Activated T-cell treated with anti-CD3 and anti-CD28 coated beads, Interleukin-2, amount 50 U/mL, for 48 hours (primary cell): Measurements from ENCODE around the gene PROM1.

Experiments
- DNase-seq, 2 experiments: peaks; one replicate each; pipeline ENCODE4 v3.0.0-alpha.2; 2020

PROM1 gene

GRCh38 chr4:15982842-15983524 is 100.8 kb downstream of the PROM1 start:
- no peak for DNase-seq

- no peak for DNase-seq
These were observed 107.1 kb downstream of the PROM1 start for GRCh38 chr4:15976456-15977447.

- DNase-seq = no peak
These were observed 112.6 kb downstream of the PROM1 start for GRCh38 chr4:15971068-15971801.

GRCh38 chr4:15968551-15969300 is 115.1 kb downstream of the PROM1 start:
- DNase-seq = no peak

DNA sequence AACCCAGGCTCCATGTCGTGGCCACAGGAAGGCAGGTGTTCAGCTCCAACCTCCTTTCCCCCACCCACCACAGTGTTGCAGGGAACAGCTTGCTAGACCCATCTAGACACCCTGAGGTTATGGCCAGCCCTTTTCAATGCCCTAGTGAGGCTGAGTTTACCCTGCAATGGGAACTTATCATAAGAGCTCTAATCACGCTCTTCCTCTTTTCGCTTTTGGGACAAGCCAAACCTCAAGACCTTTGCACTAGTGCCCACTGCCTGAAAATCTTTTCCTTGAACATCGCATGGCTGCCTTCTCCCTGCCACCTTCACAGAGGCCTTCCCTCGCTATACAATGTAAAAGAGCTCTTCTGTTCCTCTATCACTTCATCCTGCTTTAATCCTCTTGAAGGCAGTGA is 118.5 kb downstream of the PROM1 start:
- DNase-seq = no peak

DNA sequence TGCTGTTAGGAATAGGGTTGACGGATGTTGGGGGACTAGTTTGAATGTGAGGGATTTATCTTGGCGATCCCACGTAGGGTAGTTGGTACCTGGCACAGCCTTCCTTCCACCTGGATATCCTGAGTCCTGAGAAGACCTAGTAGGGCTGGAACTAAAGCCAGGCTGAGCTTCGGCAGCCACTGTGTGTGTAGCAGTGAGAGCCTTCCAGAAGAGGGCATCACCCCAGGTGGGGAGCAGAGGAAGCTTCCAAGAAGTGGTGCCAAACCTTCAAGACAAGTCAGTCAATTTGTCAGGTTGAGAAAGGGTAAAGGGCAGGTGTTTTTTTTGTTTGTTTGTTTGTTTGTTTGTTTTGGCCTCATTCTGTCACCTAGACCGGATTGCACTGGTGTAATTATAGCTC is 119.7 kb downstream of the PROM1 start:
- DNase-seq = no peak

DNA sequence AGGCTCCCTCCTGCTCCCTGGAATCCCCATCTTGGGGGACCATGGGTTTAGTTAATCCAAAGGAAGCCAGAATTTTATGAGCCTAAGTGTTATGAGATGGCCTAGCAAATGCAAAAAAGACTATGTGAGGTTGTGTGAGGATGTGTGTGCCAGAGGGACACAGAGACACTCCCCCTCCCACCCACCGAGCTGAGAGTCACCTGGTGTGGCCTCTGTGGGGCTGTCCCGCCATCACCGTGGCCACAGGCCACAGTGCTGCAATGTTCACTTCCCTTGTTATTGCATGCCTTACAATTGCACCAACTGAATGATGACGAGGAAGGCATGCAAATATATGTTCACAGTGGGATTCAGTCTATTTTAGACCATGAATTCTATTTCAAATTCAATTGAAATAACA is 120.2 kb downstream of the PROM1 start:
- DNase-seq = peak; percentile 68 to 80

- peak; percentile 79 to 81 for DNase-seq
These were observed 120.8 kb downstream of the PROM1 start, which contains the start of gene FGFBP2 for GRCh38 chr4:15963001-15963451. Gene FGFBP2 (minus strand): TSS chr4:15963175. CDS start chr4:15963129, 46 bp downstream.

DNA sequence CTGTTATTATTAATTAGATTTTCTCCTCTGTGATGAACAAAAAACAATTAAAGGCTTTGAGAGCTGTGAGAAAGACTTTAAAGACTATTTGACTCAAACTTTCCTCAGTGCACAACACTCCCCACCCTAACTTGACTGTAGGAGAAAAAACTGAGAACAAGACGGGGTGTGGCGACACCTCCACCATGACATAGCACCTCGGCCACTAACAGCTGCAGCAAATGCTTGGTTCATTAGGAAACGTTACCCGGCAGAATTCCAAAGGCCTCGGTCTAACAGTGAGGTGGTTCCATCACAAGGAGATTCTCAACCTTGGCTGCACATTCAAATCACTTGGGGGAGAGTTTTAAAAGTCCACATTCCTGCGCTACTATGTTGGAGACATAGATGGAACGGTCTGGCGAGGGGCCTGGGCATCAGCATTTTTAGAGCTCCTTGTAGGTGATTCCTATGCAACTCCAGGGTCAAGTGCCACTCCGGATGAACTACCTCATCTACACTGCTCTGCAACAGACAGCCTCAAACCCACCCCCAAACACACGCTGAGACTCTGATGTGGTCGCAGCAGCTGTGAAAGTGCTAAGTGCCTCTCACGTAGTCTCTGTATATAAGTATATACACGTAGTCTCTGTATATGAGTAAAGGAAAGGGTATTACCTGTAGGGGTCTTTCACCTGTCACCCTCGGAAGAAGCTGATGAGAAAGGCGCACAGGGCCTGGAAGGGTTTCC is 121.9 kb downstream of the PROM1 start:
- peak in 1 of 2 experiments; percentile 30 for DNase-seq

- DNase-seq = peak; percentile 32 to 49
These were observed 125.3 kb downstream of the PROM1 start for GRCh38 chr4:15958562-15958961.

DNA sequence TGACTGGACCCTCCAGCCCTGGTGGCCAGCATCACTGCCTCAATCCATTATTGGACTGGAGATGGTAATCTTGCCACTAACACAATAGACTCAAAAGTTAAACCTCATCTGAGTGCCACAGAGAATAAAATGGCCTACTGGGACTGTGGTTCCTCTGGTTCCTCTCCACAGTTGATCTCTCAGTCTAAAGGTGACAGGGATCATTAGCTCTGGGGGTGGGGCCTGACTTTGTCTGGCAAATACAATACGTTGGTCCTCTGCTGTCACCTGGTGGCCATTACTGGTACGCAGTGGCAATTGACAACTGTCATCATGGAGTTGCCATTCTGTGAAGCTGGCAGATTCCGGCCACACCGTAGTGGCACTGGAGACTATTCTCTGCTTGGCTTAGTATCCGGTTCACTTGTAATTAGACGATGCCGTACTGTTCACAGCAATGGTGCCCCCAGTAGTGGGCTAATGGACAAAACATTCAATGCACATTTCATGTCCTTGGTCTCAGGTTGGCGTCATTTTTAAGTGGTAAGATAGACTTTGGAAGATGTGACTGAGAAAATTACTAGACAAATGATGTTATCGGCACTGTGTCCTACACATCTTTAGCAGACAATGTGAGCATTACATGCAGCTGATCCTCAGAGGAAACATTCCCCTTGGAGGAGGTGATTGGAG is 127.5 kb downstream of the PROM1 start:
- peak; percentile 90 to 93 for DNase-seq

DNA sequence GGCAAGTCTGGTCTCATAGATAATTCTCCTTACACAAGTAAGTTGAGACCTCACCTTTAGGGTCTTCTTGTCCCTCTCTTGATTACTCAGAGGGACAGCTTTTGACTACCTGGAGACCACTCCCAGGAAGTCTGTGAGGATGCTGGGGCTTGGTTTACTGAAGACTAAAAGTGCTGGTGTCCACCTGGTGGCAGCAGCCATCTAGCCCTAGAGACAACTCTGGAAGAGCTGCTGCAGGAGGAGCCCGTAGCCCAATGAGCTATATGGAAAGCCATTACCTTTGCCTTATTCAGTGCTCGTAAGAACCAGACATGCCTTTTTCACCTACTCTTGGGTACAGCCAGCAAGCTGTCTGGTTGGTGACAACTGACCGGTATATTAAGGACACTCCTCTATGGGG is 128.2 kb downstream of the PROM1 start:
- peak in 1 of 2 experiments; percentile 20 for DNase-seq

- no peak for DNase-seq
These were observed 130.2 kb downstream of the PROM1 start for GRCh38 chr4:15953625-15954024.

DNA sequence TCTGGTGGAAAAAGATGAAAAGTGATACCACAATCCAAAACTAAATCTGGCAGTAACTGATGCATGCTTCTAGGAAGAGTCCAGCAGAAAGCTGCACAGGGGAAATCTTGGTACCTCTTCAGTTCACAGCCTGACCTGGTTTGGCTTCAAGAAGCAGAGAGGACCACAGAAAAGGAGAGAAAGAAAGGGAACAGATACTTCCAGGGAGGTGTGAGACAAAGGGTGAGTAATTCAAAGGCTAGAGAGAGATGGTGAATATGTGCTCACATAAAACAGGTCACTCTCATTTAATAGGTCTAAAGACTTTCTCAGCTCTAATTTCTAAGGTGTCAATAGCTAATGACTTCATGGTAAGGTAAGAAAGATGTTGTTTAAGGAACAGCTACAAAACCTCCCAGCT is 132.0 kb downstream of the PROM1 start:
- no peak for DNase-seq

GRCh38 chr4:15948826-15949225 is 135.0 kb downstream of the PROM1 start:
- no peak for DNase-seq

- no peak for DNase-seq
These were observed 136.1 kb downstream of the PROM1 start for GRCh38 chr4:15947684-15948083.

DNA sequence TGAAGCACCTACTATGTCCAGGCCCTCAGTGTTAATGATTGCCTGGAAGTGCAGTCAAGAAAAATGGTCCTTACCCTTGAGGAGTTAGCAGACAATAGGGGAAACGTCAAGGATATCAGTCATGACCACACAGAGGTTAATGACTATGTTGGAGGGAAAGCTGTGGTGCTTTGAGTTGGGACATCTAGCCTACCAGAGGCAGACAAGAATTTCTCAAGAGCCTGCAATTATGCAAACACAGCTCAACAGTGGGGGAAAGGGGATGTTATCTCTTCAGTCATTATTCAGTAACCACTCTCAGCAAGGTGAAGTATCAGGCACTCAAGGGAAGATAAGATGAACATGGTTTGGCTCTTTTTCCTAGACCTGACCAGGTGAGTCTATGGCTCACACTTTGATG is 138.3 kb downstream of the PROM1 start:
- DNase-seq = no peak

- no peak for DNase-seq
These were observed 138.9 kb downstream of the PROM1 start for GRCh38 chr4:15944895-15945294.

DNA sequence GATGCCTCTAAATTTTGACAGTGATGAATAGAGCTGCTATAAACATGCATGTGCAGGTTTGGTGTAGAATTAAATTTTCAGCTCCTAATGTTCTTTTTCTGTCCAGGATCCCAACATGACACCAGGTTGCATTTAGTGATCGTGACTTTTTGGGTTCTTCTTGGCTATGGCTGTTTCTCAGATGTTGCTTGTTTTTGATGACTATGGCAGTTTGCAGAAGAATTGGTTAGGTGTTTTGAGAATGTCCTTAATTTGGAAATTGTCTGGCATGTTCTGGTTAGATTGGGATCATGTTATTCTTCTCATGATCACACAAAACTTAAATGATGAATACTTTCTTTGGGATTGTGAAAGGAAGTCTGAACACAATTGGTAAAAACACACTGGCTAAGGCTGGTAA is 141.5 kb downstream of the PROM1 start:
- DNase-seq = no peak

- DNase-seq = no peak
These were observed 145.2 kb downstream of the PROM1 start, which contains the start of gene FGFBP1 for GRCh38 chr4:15938640-15939039. Gene FGFBP1 (minus strand): TSS chr4:15938740. CDS start chr4:15936632, 2,108 bp downstream.

GRCh38 chr4:15938182-15938581 is 145.6 kb downstream of the PROM1 start:
- DNase-seq = no peak
